GM23338 (cell line): ENCODE data around the gene BMPR2. TPM values are rescaled to one million over a fixed set of nuclear protein-coding genes. Genes with fewer than 3 reads are reported as not detected.
A peak's percentile ranks its signal among the peaks of the same experiment; 100 is the strongest.

Experiments used
- ATAC-seq: fragments of 200-7000 bp; cut with Tn5 transposase; 3 replicates; pipeline ENCODE4 v1.9.1; 2020
- DNase-seq: peaks from one replicate; pipeline ENCODE4 v3.0.0-alpha.2; 2015; ENCODE audit warnings: low spot score
- H2AFZ ChIP-seq: fragments of 200-600 bp; sonication (generic); 2 replicates; pipeline ENCODE4 v1.8.0; 2016; ENCODE audit warnings: antibody characterized with exemption, mild to moderate bottlenecking, moderate library complexity
- H3F3A ChIP-seq: fragments of 200-600 bp; sonication (generic); replicated peaks from 2 replicates; pipeline ENCODE4 v1.8.0; 2017; ENCODE audit warnings: antibody characterized with exemption, mixed run types, low read depth
- H3K27ac ChIP-seq: fragments of 200-600 bp; sonication (generic); 2 replicates; pipeline ENCODE4 v1.6.1; 2016; ENCODE audit warnings: low read depth
- H3K27me3 ChIP-seq: fragments of 200-600 bp; sonication (generic); 2 replicates; pipeline ENCODE4 v1.8.0; 2016; ENCODE audit warnings: mild to moderate bottlenecking, mixed run types, moderate library complexity; ENCODE audit not compliant: insufficient read depth
- H3K36me3 ChIP-seq: fragments of 200-600 bp; sonication (generic); 2 replicates; pipeline ENCODE4 v1.8.0; 2016; ENCODE audit warnings: mild to moderate bottlenecking; ENCODE audit not compliant: insufficient read depth
- H3K4me1 ChIP-seq: fragments of 200-600 bp; sonication (generic); 2 replicates; pipeline ENCODE4 v1.8.0; 2016; ENCODE audit warnings: mild to moderate bottlenecking, moderate library complexity; ENCODE audit not compliant: insufficient read depth
- H3K4me2 ChIP-seq: fragments of 200-600 bp; sonication (generic); 2 replicates; pipeline ENCODE4 v1.7.1; 2017; ENCODE audit warnings: mixed run types
- H3K4me3 ChIP-seq: fragments of 200-600 bp; sonication (generic); 2 replicates; pipeline ENCODE4 v1.6.1; 2016; ENCODE audit warnings: mixed run types
- H3K79me2 ChIP-seq: fragments of 200-600 bp; sonication (generic); replicated peaks from 2 replicates; pipeline ENCODE4 v1.8.0; 2017; ENCODE audit warnings: mild to moderate bottlenecking; ENCODE audit not compliant: insufficient read depth
- H3K9me2 ChIP-seq: fragments of 200-600 bp; sonication (generic); 2 replicates; pipeline ENCODE4 v1.8.0; 2017; ENCODE audit not compliant: insufficient read depth
- H4K20me1 ChIP-seq: fragments of 200-600 bp; sonication (generic); replicated peaks from 2 replicates; pipeline ENCODE4 v1.8.0; 2017; ENCODE audit warnings: mild to moderate bottlenecking; ENCODE audit not compliant: insufficient read depth
- H3K27ac Mint-ChIP-seq: 2 replicates; pipeline ENCODE4 v1.8.0; 2020; ENCODE audit warnings: inconsistent platforms, mild to moderate bottlenecking, moderate library complexity, mixed read lengths
- H3K27me3 Mint-ChIP-seq: 3 replicates; pipeline ENCODE4 v1.8.0; 2022; ENCODE audit warnings: low read depth, mild to moderate bottlenecking, moderate library complexity, mixed read lengths, inconsistent platforms; ENCODE audit not compliant: insufficient read depth, poor library complexity
- H3K36me3 Mint-ChIP-seq: 3 replicates; pipeline ENCODE4 v1.8.0; 2021; ENCODE audit warnings: low read depth, mild to moderate bottlenecking, inconsistent platforms, moderate library complexity, mixed read lengths
- H3K4me1 Mint-ChIP-seq: 3 replicates; pipeline ENCODE4 v1.8.0; 2020; ENCODE audit warnings: mild to moderate bottlenecking, inconsistent platforms, mixed read lengths
- H3K4me3 Mint-ChIP-seq: 3 replicates; pipeline ENCODE4 v1.8.0; 2021; ENCODE audit warnings: moderate library complexity, mild to moderate bottlenecking, inconsistent platforms, mixed read lengths
- H3K9me3 Mint-ChIP-seq: 3 replicates; pipeline ENCODE4 v1.8.0; 2020; ENCODE audit warnings: moderate library complexity, mild to moderate bottlenecking, inconsistent platforms, mixed read lengths
- CTCF ChIP-seq, 2 experiments: fragments of 200-600 bp in 1 of 2; sonication (generic) in 1 of 2; conservative IDR thresholded peaks; 2 replicates each; pipeline versions ENCODE4 v1.5.1 to v1.6.1; 2016 to 2017; ENCODE audit warnings: antibody characterized with exemption in 2 of 2, low read depth in 2 of 2, mild to moderate bottlenecking in 2 of 2, moderate library complexity in 1 of 2
- ETS1 ChIP-seq: IDR thresholded peaks from 2 replicates; pipeline ENCODE4 v1.6.1; 2016; ENCODE audit warnings: antibody characterized with exemption
- JUNB ChIP-seq: IDR thresholded peaks from one replicate; pipeline ENCODE4 v1.6.1; 2016; ENCODE audit warnings: antibody characterized with exemption; ENCODE audit not compliant: unreplicated experiment
- POLR2AphosphoS5 ChIP-seq: IDR thresholded peaks from 2 replicates; pipeline ENCODE4 v1.6.1; 2016; ENCODE audit warnings: antibody characterized with exemption, low read depth
- STAT1 ChIP-seq: IDR thresholded peaks from one replicate; pipeline ENCODE4 v1.6.1; 2016; ENCODE audit warnings: antibody characterized with exemption; ENCODE audit not compliant: unreplicated experiment
- ZNF331 ChIP-seq: fragments of 250-450 bp; sonication (Bioruptor Pico); IDR thresholded peaks from 2 replicates; pipeline ENCODE4 v1.5.0; 2020; ENCODE audit warnings: low read depth, mild to moderate bottlenecking, moderate library complexity
- ZNF462 ChIP-seq: fragments of 250-450 bp; sonication (Bioruptor Pico); IDR thresholded peaks from 2 replicates; pipeline ENCODE4 v1.5.0; 2020; ENCODE audit warnings: mild to moderate bottlenecking, moderate library complexity
- polyA plus RNA-seq: library from polyadenylated mRNA; unstranded; fragments of >200 nt; fragmentation: Nextera tagmentation; extraction: Ambion mirVana; gene quantifications from 2 replicates; pipeline ENCODE4 v1.2.1, GENCODE V29; 2016
- total RNA-seq: library from RNA; depleted of rRNA; stranded (reverse); fragments of >200 nt; shearing (Covaris generic); gene quantifications from 2 replicates; pipeline ENCODE4 v1.2.3, GENCODE V29; 2014

The BMPR2 gene
- total and polyA plus RNA-seq, 2 experiments from 2014 or later = 6.7 to 21.6 TPM

GRCh38 chr2:202418511-202418910, 42.4 kb downstream of the BMPR2 start:
- peak; percentile 66 for ATAC-seq

More at GRCh38 chr2:202418511-202418910, 42.4 kb downstream of the BMPR2 start:
- H3K4me1 ChIP-seq = peaks cover 37% of the 10 kb centered on the region
- Mint-ChIP-seq H3K36me3 (peaks cover 8% of the 10 kb centered on the region; the same call in 2 of the 3 replicates), H3K27me3 (peaks cover 3% of the 10 kb centered on the region), H3K27ac (peak overlapping the region; percentile 81), H3K4me3 (peak overlapping the region; percentile 15; the same call in 2 of the 3 replicates), H3K9me3 (no peaks in the 10 kb centered on the region; the same call in 1 of the 3 replicates), H3K4me1 (peaks cover 28% of the 10 kb centered on the region)
- H2AFZ ChIP-seq = no peak overlapping the region
- peak; percentile 54 for DNase-seq
- no peaks in the 10 kb centered on the region; the same call in 1 of the 2 replicates for H4K20me1 ChIP-seq
- no peaks in the 10 kb centered on the region for H3K36me3 ChIP-seq
- peaks cover 78% of the 10 kb centered on the region for H3K79me2 ChIP-seq
- H3K4me2 ChIP-seq = peak overlapping the region; percentile 55
- H3F3A ChIP-seq = peaks cover 3% of the 10 kb centered on the region; the same call in 1 of the 2 replicates
- peak overlapping the region; percentile 88 for H3K27ac ChIP-seq
- no peaks in the 10 kb centered on the region for H3K9me2 ChIP-seq
- H3K27me3 ChIP-seq = no peaks in the 10 kb centered on the region
- peak overlapping the region; percentile 13 for H3K4me3 ChIP-seq
- no peak for TF ChIP-seq ZNF331
- TF ChIP-seq CTCF (conservative IDR thresholded peaks at IDR 0.05; ENCODE audit: low read depth in 2 of 2) = no peak
- no peak for TF ChIP-seq STAT1
- no peak for TF ChIP-seq POLR2AphosphoS5
- TF ChIP-seq ZNF462 (CRISPR knock-in tag) = no peak
- no peak for TF ChIP-seq JUNB
- TF ChIP-seq ETS1 = no peak
